NCI-H2196 (cell line): ENCODE data around the gene ELP4.

ENCODE experiments used
- DNase-seq: peaks from one replicate; lab custom pipeline; 2025; ENCODE audit not compliant: unreplicated experiment; lab: John Stamatoyannopoulos, UW

Gene ELP4

GRCh38 chr11:31809541-31809856, 299.9 kb downstream of the ELP4 start:
- DNase-seq: no peak

GRCh38 chr11:31809857-31810778, 300.6 kb downstream of the ELP4 start:
- DNase-seq: peak; percentile 37

- DNase-seq: peak; percentile 94
Measured at GRCh38 chr11:31810779-31811647, 301.4 kb downstream of the ELP4 start, which contains the start of gene PAX6. Gene PAX6, minus strand, starts transcription at chr11:31811322. Its CDS starts 4,911 bp downstream, at chr11:31806411.

GRCh38 chr11:31812383-31813381, 303.1 kb downstream of the ELP4 start:
- peak; percentile 21 for DNase-seq

GRCh38 chr11:31813391-31814175, 304.0 kb downstream of the ELP4 start:
- no peak for DNase-seq

GRCh38 chr11:31814176-31814868, 304.8 kb downstream of the ELP4 start:
- no peak for DNase-seq

GRCh38 chr11:31815711-31816467, 306.3 kb downstream of the ELP4 start:
- no peak for DNase-seq

- DNase-seq: no peak
Measured at GRCh38 chr11:31816468-31817053, 307.0 kb downstream of the ELP4 start.

- DNase-seq: no peak
Measured at GRCh38 chr11:31817054-31817620, 307.6 kb downstream of the ELP4 start.

GRCh38 chr11:31817621-31818424, 308.3 kb downstream of the ELP4 start:
- no peak for DNase-seq

GRCh38 chr11:31818425-31818755, 308.8 kb downstream of the ELP4 start:
- no peak for DNase-seq

- DNase-seq: no peak
Measured at GRCh38 chr11:31818874-31819331, 309.3 kb downstream of the ELP4 start.

GRCh38 chr11:31819621-31820437, 310.3 kb downstream of the ELP4 start:
- DNase-seq: no peak

- DNase-seq: no peak
Measured at GRCh38 chr11:31820438-31820818, 310.9 kb downstream of the ELP4 start.

- DNase-seq: no peak
Measured at GRCh38 chr11:31821235-31821764, 311.7 kb downstream of the ELP4 start.

GRCh38 chr11:31821766-31822165, 312.2 kb downstream of the ELP4 start:
- DNase-seq: no peak
